ENCODE data around the gene GRXCR1. TPM values are rescaled to one million over a fixed set of nuclear protein-coding genes. Genes with fewer than 3 reads are reported as not detected.

Gene GRXCR1
- total RNA-seq (not detected), polyA plus RNA-seq (not detected), total RNA-seq (0 reads per million in 6 experiments)

GRCh38 chr4:42892413-42892812 lies at the start of gene GRXCR1:
GRXCR1 (plus strand) TSS chr4:42892713; CDS start chr4:42893267, 554 bp downstream.
- ATAC-seq (no peak), DNase-seq (no peak)
- H3K27ac Mint-ChIP-seq, result no peak within 1 kb of the TSS
- POLR2A ChIA-PET, result no interaction called here
- H3K27me3 Mint-ChIP-seq, result peaks cover 7 to 69% (median 25%) of the 10 kb centered on the region in 5 donors
- H3K9me3 Mint-ChIP-seq, result peaks cover 0 to 14% (median 10%) of the 10 kb centered on the region in 9 donors
- H3K36me3 Mint-ChIP-seq, result peaks cover 0 to 11% (median 4%) of the 10 kb centered on the region in 3 donors
- H3K4me1 Mint-ChIP-seq, result no peaks in the 10 kb centered on the region
- H3K4me3 Mint-ChIP-seq, result no peak within 1 kb of the TSS

GRCh38 chr4:42843694-42844093 lies 48.8 kb upstream of the GRXCR1 start:
- ATAC-seq (no peak), DNase-seq (no peak)
- H3K27me3 Mint-ChIP-seq, result peaks cover 0 to 6% (median 6%) of the 10 kb centered on the region in 5 donors
- H3K4me3 Mint-ChIP-seq, result no peak overlapping the region
- no peak overlapping the region for H3K27ac Mint-ChIP-seq
- POLR2A ChIA-PET, result no interaction called here
- no peaks in the 10 kb centered on the region for H3K4me1 Mint-ChIP-seq
- H3K9me3 Mint-ChIP-seq, result peaks cover 0 to 4% (median 0%) of the 10 kb centered on the region in 9 donors
- no peaks in the 10 kb centered on the region for H3K36me3 Mint-ChIP-seq

GRCh38 chr4:42844422-42845070 lies 48.0 kb upstream of the GRXCR1 start:
- Mint-ChIP-seq H3K27me3 (peaks cover 0 to 9% (median 6%) of the 10 kb centered on the region in 5 donors), H3K9me3 (peaks cover 0 to 11% (median 5%) of the 10 kb centered on the region in 9 donors), H3K4me1 (no peaks in the 10 kb centered on the region), H3K4me3 (no peak overlapping the region), H3K27ac (no peak overlapping the region), H3K36me3 (peaks cover 0 to 5% (median 0%) of the 10 kb centered on the region in 3 donors)
- POLR2A ChIA-PET, result no interaction called here
- ATAC-seq, result no peak
- no peak for DNase-seq

- no peaks in the 10 kb centered on the region for H3K4me1 Mint-ChIP-seq
- POLR2A ChIA-PET, result no interaction called here
- H3K27me3 Mint-ChIP-seq, result peaks cover 0 to 9% (median 9%) of the 10 kb centered on the region in 5 donors
- H3K36me3 Mint-ChIP-seq, result peaks cover 0 to 16% (median 7%) of the 10 kb centered on the region in 3 donors
- peaks cover 7 to 21% (median 16%) of the 10 kb centered on the region in 9 donors for H3K9me3 Mint-ChIP-seq
- H3K4me3 Mint-ChIP-seq, result no peak overlapping the region
- no peak for DNase-seq
- no peak for ATAC-seq
- H3K27ac Mint-ChIP-seq, result no peak overlapping the region
These were observed 46.9 kb upstream of the GRXCR1 start for GRCh38 chr4:42845586-42845985.

- H3K36me3 Mint-ChIP-seq, result peaks cover 0 to 9% (median 0%) of the 10 kb centered on the region in 3 donors
- no peak overlapping the region for H3K4me3 Mint-ChIP-seq
- H3K27me3 Mint-ChIP-seq, result peaks cover 2 to 33% (median 11%) of the 10 kb centered on the region in 5 donors
- DNase-seq, result no peak
- no peak for ATAC-seq
- no peaks in the 10 kb centered on the region for H3K4me1 Mint-ChIP-seq
- H3K27ac Mint-ChIP-seq, result no peak overlapping the region
- H3K9me3 Mint-ChIP-seq, result peaks cover 2 to 12% (median 8%) of the 10 kb centered on the region in 9 donors
- POLR2A ChIA-PET, result no interaction called here
These were observed 36.7 kb upstream of the GRXCR1 start for GRCh38 chr4:42855779-42856178.

- no peaks in the 10 kb centered on the region for H3K36me3 Mint-ChIP-seq
These were observed 26.8 kb upstream of the GRXCR1 start for GRCh38 chr4:42865572-42866189.

GRCh38 chr4:42871261-42871660 lies 21.3 kb upstream of the GRXCR1 start:
- ATAC-seq (no peak), DNase-seq (no peak)
- no peaks in the 10 kb centered on the region for H3K36me3 Mint-ChIP-seq
- POLR2A ChIA-PET, result no interaction called here
- H3K27ac Mint-ChIP-seq, result no peak overlapping the region
- H3K9me3 Mint-ChIP-seq, result no peaks in the 10 kb centered on the region
- peaks cover 13 to 59% (median 31%) of the 10 kb centered on the region in 5 donors for H3K27me3 Mint-ChIP-seq
- H3K4me1 Mint-ChIP-seq, result no peaks in the 10 kb centered on the region
- H3K4me3 Mint-ChIP-seq, result no peak overlapping the region

More at GRCh38 chr4:42865572-42866189, 26.8 kb upstream of the GRXCR1 start:
- DNase-seq (peak in 9 of 10 donors; percentile 4 to 64 (median 47)), ATAC-seq (peak in 1 of 2 donors; percentile 30)
- Mint-ChIP-seq H3K4me3 (no peak overlapping the region), H3K27me3 (peaks cover 9 to 37% (median 24%) of the 10 kb centered on the region in 5 donors), H3K9me3 (no peaks in the 10 kb centered on the region), H3K4me1 (peaks cover 0 to 6% (median 0%) of the 10 kb centered on the region in 4 donors), H3K27ac (no peak overlapping the region)
- POLR2A ChIA-PET, result no interaction called here

- Mint-ChIP-seq H3K9me3 (no peaks in the 10 kb centered on the region), H3K27me3 (peaks cover 12 to 61% (median 31%) of the 10 kb centered on the region in 5 donors), H3K4me1 (no peaks in the 10 kb centered on the region), H3K4me3 (no peak overlapping the region), H3K36me3 (no peaks in the 10 kb centered on the region), H3K27ac (no peak overlapping the region)
- no peak for ATAC-seq
- no peak for DNase-seq
- POLR2A ChIA-PET, result no interaction called here
These were observed 20.7 kb upstream of the GRXCR1 start for GRCh38 chr4:42871671-42872290.

GRCh38 chr4:42878863-42879262 lies 13.7 kb upstream of the GRXCR1 start:
- no peak overlapping the region for H3K4me3 Mint-ChIP-seq
- peaks cover 0 to 4% (median 0%) of the 10 kb centered on the region in 9 donors for H3K9me3 Mint-ChIP-seq
- H3K4me1 Mint-ChIP-seq, result no peaks in the 10 kb centered on the region
- peaks cover 8 to 65% (median 16%) of the 10 kb centered on the region in 5 donors for H3K27me3 Mint-ChIP-seq
- POLR2A ChIA-PET, result no interaction called here
- no peak overlapping the region for H3K27ac Mint-ChIP-seq
- DNase-seq, result no peak
- no peaks in the 10 kb centered on the region for H3K36me3 Mint-ChIP-seq
- ATAC-seq, result no peak

GRCh38 chr4:42881253-42881652 lies 11.3 kb upstream of the GRXCR1 start:
- H3K36me3 Mint-ChIP-seq, result no peaks in the 10 kb centered on the region
- H3K4me3 Mint-ChIP-seq, result no peak overlapping the region
- ATAC-seq, result no peak
- H3K4me1 Mint-ChIP-seq, result no peaks in the 10 kb centered on the region
- peaks cover 11 to 76% (median 24%) of the 10 kb centered on the region in 5 donors for H3K27me3 Mint-ChIP-seq
- POLR2A ChIA-PET, result no interaction called here
- DNase-seq, result no peak
- no peak overlapping the region for H3K27ac Mint-ChIP-seq
- peaks cover 0 to 20% (median 11%) of the 10 kb centered on the region in 9 donors for H3K9me3 Mint-ChIP-seq

GRCh38 chr4:42891644-42892043 lies 869 bp upstream of the GRXCR1 start:
- no peak for ATAC-seq
- H3K36me3 Mint-ChIP-seq, result peaks cover 0 to 11% (median 8%) of the 10 kb centered on the region in 3 donors
- no peak overlapping the region for H3K4me3 Mint-ChIP-seq
- H3K27ac Mint-ChIP-seq, result no peak overlapping the region
- peaks cover 11 to 76% (median 31%) of the 10 kb centered on the region in 5 donors for H3K27me3 Mint-ChIP-seq
- POLR2A ChIA-PET, result no interaction called here
- no peak for DNase-seq
- H3K4me1 Mint-ChIP-seq, result no peaks in the 10 kb centered on the region
- peaks cover 2 to 21% (median 18%) of the 10 kb centered on the region in 9 donors for H3K9me3 Mint-ChIP-seq

GRCh38 chr4:42895452-42895851 lies 2.9 kb downstream of the GRXCR1 start:
- no peaks in the 10 kb centered on the region for H3K4me1 Mint-ChIP-seq
- H3K27ac Mint-ChIP-seq, result no peak overlapping the region
- peaks cover 0 to under 1% (median 0%) of the 10 kb centered on the region in 9 donors for H3K9me3 Mint-ChIP-seq
- ATAC-seq (no peak), DNase-seq (no peak)
- no peaks in the 10 kb centered on the region for H3K36me3 Mint-ChIP-seq
- POLR2A ChIA-PET, result no interaction called here
- H3K4me3 Mint-ChIP-seq, result no peak overlapping the region
- peaks cover 9 to 53% (median 24%) of the 10 kb centered on the region in 5 donors for H3K27me3 Mint-ChIP-seq

- ATAC-seq, result no peak
- peaks cover 10 to 34% (median 14%) of the 10 kb centered on the region in 5 donors for H3K27me3 Mint-ChIP-seq
- no peaks in the 10 kb centered on the region for H3K4me1 Mint-ChIP-seq
- H3K4me3 Mint-ChIP-seq, result no peak overlapping the region
- H3K27ac Mint-ChIP-seq, result peak overlapping the region in 1 of 10 donors; percentile 24
- peaks cover 0 to 6% (median 0%) of the 10 kb centered on the region in 9 donors for H3K9me3 Mint-ChIP-seq
- no peaks in the 10 kb centered on the region for H3K36me3 Mint-ChIP-seq
- DNase-seq, result no peak
- POLR2A ChIA-PET, result no interaction called here
These were observed 12.5 kb downstream of the GRXCR1 start for GRCh38 chr4:42904986-42905385.
